H9 (cell line): ENCODE data around the gene ETV6. TPM values are rescaled to one million over a fixed set of nuclear protein-coding genes. Genes with fewer than 3 reads are reported as not detected.

ENCODE experiments used
- DNase-seq: peaks from one replicate; pipeline ENCODE4 v3.0.0-alpha.2; 2017
- H2AFZ ChIP-seq: one replicate; pipeline ENCODE4 v1.6.1; 2013; ENCODE audit warnings: mild to moderate bottlenecking, low read length, control low read depth, moderate library complexity
- H2AK5ac ChIP-seq: 2 replicates; pipeline ENCODE4 v1.6.1; 2013; ENCODE audit warnings: low read length, control low read depth, mixed read lengths; ENCODE audit not compliant: insufficient read length
- H2BK120ac ChIP-seq: one replicate; pipeline ENCODE4 v1.6.1; 2013; ENCODE audit warnings: low read depth, mild to moderate bottlenecking, low read length, control low read depth, inconsistent platforms; ENCODE audit not compliant: poor library complexity, severe bottlenecking
- H2BK12ac ChIP-seq: 2 replicates; pipeline ENCODE4 v1.6.1; 2013; ENCODE audit warnings: low read length, control low read depth, mixed read lengths, low read depth; ENCODE audit not compliant: insufficient read length
- H2BK15ac ChIP-seq: 2 replicates; pipeline ENCODE4 v1.6.1; 2013; ENCODE audit warnings: low read depth, low read length, control low read depth
- H2BK20ac ChIP-seq: one replicate; pipeline ENCODE4 v1.6.1; 2013; ENCODE audit warnings: low read depth, mild to moderate bottlenecking, low read length, control low read depth, inconsistent platforms; ENCODE audit not compliant: poor library complexity, severe bottlenecking
- H2BK5ac ChIP-seq: 2 replicates; pipeline ENCODE4 v1.6.1; 2013; ENCODE audit warnings: low read length, control low read depth, mixed read lengths; ENCODE audit not compliant: insufficient read length
- H3K14ac ChIP-seq: 2 replicates; pipeline ENCODE4 v1.6.1; 2013; ENCODE audit warnings: low read length, control low read depth; ENCODE audit not compliant: insufficient read depth
- H3K18ac ChIP-seq: 2 replicates; pipeline ENCODE4 v1.6.1; 2013; ENCODE audit warnings: low read depth, mild to moderate bottlenecking, mixed read lengths, low read length, control low read depth; ENCODE audit not compliant: insufficient read length
- H3K23ac ChIP-seq: 2 replicates; pipeline ENCODE4 v1.6.1; 2013; ENCODE audit warnings: low read length, control low read depth, mixed read lengths, low read depth; ENCODE audit not compliant: insufficient read length
- H3K23me2 ChIP-seq: 2 replicates; pipeline ENCODE4 v1.6.1; 2013; ENCODE audit warnings: low read depth, mild to moderate bottlenecking, mixed read lengths, low read length, control low read depth; ENCODE audit not compliant: insufficient read length, poor library complexity, severe bottlenecking
- H3K27ac ChIP-seq: 2 replicates; pipeline ENCODE4 v1.5.1; 2013; ENCODE audit warnings: low read length, control low read depth, mixed read lengths, low read depth; ENCODE audit not compliant: insufficient read length
- H3K27me3 ChIP-seq: 2 replicates; pipeline ENCODE4 v1.6.1; 2013; ENCODE audit warnings: low read length, control low read depth, inconsistent platforms; ENCODE audit not compliant: insufficient read depth
- H3K4ac ChIP-seq: 2 replicates; pipeline ENCODE4 v1.6.1; 2013; ENCODE audit warnings: low read depth, mild to moderate bottlenecking, control low read depth, inconsistent platforms, low read length, moderate library complexity
- H3K4me1 ChIP-seq: 2 replicates; pipeline ENCODE4 v1.6.1; 2013; ENCODE audit warnings: low read length, control low read depth, inconsistent platforms; ENCODE audit not compliant: insufficient read depth
- H3K4me2 ChIP-seq: 2 replicates; pipeline ENCODE4 v1.6.1; 2013; ENCODE audit warnings: low read length, control low read depth, mixed read lengths; ENCODE audit not compliant: insufficient read length, insufficient read depth
- H3K56ac ChIP-seq: 2 replicates; pipeline ENCODE4 v1.6.1; 2013; ENCODE audit warnings: low read depth, mild to moderate bottlenecking, mixed read lengths, low read length, control low read depth; ENCODE audit not compliant: insufficient read length
- H3K79me1 ChIP-seq: 2 replicates; pipeline ENCODE4 v1.6.1; 2013; ENCODE audit warnings: low read depth, mild to moderate bottlenecking, moderate library complexity, low read length, control low read depth, inconsistent platforms; ENCODE audit not compliant: insufficient read depth, poor library complexity, severe bottlenecking
- H3K79me2 ChIP-seq: 2 replicates; pipeline ENCODE4 v1.6.1; 2013; ENCODE audit warnings: low read length, control low read depth, inconsistent platforms; ENCODE audit not compliant: insufficient read depth
- H3K9ac ChIP-seq: 2 replicates; pipeline ENCODE4 v1.6.1; 2013; ENCODE audit warnings: low read length, control low read depth, mixed read lengths; ENCODE audit not compliant: insufficient read length; ENCODE audit errors: extremely low read depth
- H3K9me3 ChIP-seq: one replicate; pipeline ENCODE4 v1.6.1; 2013; ENCODE audit warnings: low read depth, low read length, inconsistent platforms; ENCODE audit not compliant: control insufficient read depth
- H3T11ph ChIP-seq: one replicate; pipeline ENCODE4 v1.6.1; 2013; ENCODE audit warnings: mild to moderate bottlenecking, low read length, control low read depth, inconsistent platforms
- H4K20me1 ChIP-seq: one replicate; pipeline ENCODE4 v1.6.1; 2013; ENCODE audit not compliant: control insufficient read depth, insufficient read length, insufficient read depth
- H4K5ac ChIP-seq: 2 replicates; pipeline ENCODE4 v1.6.1; 2013; ENCODE audit warnings: low read depth, mild to moderate bottlenecking, mixed read lengths, low read length, control low read depth; ENCODE audit not compliant: insufficient read length
- H4K8ac ChIP-seq: replicated peaks from 2 replicates; pipeline ENCODE4 v1.6.1; 2013; ENCODE audit warnings: low read length, control low read depth, mixed read lengths, low read depth; ENCODE audit not compliant: insufficient read length
- H4K91ac ChIP-seq: 2 replicates; pipeline ENCODE4 v1.6.1; 2013; ENCODE audit warnings: low read depth, mild to moderate bottlenecking, moderate library complexity, mixed read lengths, low read length, control low read depth; ENCODE audit not compliant: insufficient read length
- H3K27ac Mint-ChIP-seq, 3 experiments: 2 replicates in 2 of 3; 3 replicates in 1 of 3; pipeline ENCODE4 v1.8.0; 2020 to 2021; ENCODE audit warnings: mixed read lengths in 3 of 3, mild to moderate bottlenecking in 1 of 3, moderate library complexity in 1 of 3
- H3K27me3 Mint-ChIP-seq: 2 replicates; pipeline ENCODE4 v1.8.0; 2021; ENCODE audit warnings: low read depth, mild to moderate bottlenecking, moderate library complexity, mixed read lengths
- H3K36me3 Mint-ChIP-seq, 3 experiments: 2 replicates in 2 of 3; 3 replicates in 1 of 3; pipeline ENCODE4 v1.8.0; 2020 to 2021; ENCODE audit warnings: low read depth in 3 of 3, mixed read lengths in 3 of 3; ENCODE audit not compliant: insufficient read depth in 1 of 3
- H3K4me1 Mint-ChIP-seq, 2 experiments: 2 replicates each; pipeline ENCODE4 v1.8.0; 2020; ENCODE audit warnings: mixed read lengths in 2 of 2
- H3K4me3 Mint-ChIP-seq, 2 experiments: 2 replicates in 1 of 2; 3 replicates in 1 of 2; pipeline ENCODE4 v1.8.0; 2020 to 2021; ENCODE audit warnings: mild to moderate bottlenecking in 2 of 2, mixed read lengths in 2 of 2, moderate library complexity in 1 of 2
- H3K9me3 Mint-ChIP-seq, 2 experiments: 2 replicates in 1 of 2; 3 replicates in 1 of 2; pipeline ENCODE4 v1.8.0; 2020; ENCODE audit warnings: mild to moderate bottlenecking in 2 of 2, mixed read lengths in 2 of 2, moderate library complexity in 1 of 2
- CTCF ChIP-seq: fragments of 200-600 bp; sonication (generic); conservative IDR thresholded peaks from 3 replicates; pipeline ENCODE4 v1.8.0; 2021; ENCODE audit warnings: antibody characterized with exemption, mild to moderate bottlenecking
- WGBS: extraction: QIAGEN DNeasy Blood & Tissue Kit; methylation state at CpG from one replicate; pipeline ENCODE4 v1.1.7; 2013; ENCODE audit warnings: missing lambda C conversion rate, low lambda C conversion rate, mixed read lengths; ENCODE audit not compliant: insufficient read length; ENCODE audit errors: extremely low coverage; 5-methylcytosine and 5-hydroxymethylcytosine counted together
- total RNA-seq: library from RNA; stranded (reverse); gene quantifications from 2 replicates; pipeline ENCODE4 v1.2.1, GENCODE V29; 2021

The ETV6 gene
- total RNA-seq, 1 experiment from 2014 or later, result 28.7 TPM

GRCh38 chr12:11719678-11720099 is 70.2 kb downstream of the ETV6 start:
- Histone ChIP-seq H4K20me1 (no peaks in the 10 kb centered on the region), H2BK20ac (no peak overlapping the region), H3K79me1 (no peaks in the 10 kb centered on the region), H3K18ac (no peak overlapping the region), H3K4me2 (no peak overlapping the region), H3K27ac (no peak overlapping the region), H4K5ac (no peak overlapping the region), H3T11ph (no peak overlapping the region), H3K14ac (no peak overlapping the region; the same call in 1 of the 2 replicates), H2BK12ac (no peak overlapping the region), H3K23ac (no peak overlapping the region), H2BK120ac (no peak overlapping the region), H3K9me3 (no peaks in the 10 kb centered on the region), H3K4me1 (peaks cover 10% of the 10 kb centered on the region; the same call in 1 of the 2 replicates), H3K9ac (no peak overlapping the region), H2AK5ac (no peak overlapping the region), H3K4ac (no peak overlapping the region), H3K23me2 (no peaks in the 10 kb centered on the region), H4K8ac (no peak overlapping the region), H3K27me3 (no peaks in the 10 kb centered on the region), H2BK5ac (no peak overlapping the region), H2BK15ac (no peak overlapping the region), H3K79me2 (no peaks in the 10 kb centered on the region), H2AFZ (no peak overlapping the region), H4K91ac (no peak overlapping the region), H3K56ac (no peak overlapping the region)
- H3K27ac Mint-ChIP-seq, result peak overlapping the region in 2 of 3 experiments; percentile 34 to 71; a peak in 4 of 7 replicates
- H3K27me3 Mint-ChIP-seq, result no peaks in the 10 kb centered on the region
- no peaks in the 10 kb centered on the region for H3K9me3 Mint-ChIP-seq
- H3K36me3 Mint-ChIP-seq, result peaks cover 0 to 2% (median 0%) of the 10 kb centered on the region in 3 experiments; a peak in 3 of 7 replicates
- TF ChIP-seq CTCF, result no peak
- no CpG with 5 or more reads among the region's 10 CpGs for WGBS
- H3K4me1 Mint-ChIP-seq, result peaks cover 34 to 43% of the 10 kb centered on the region in 2 experiments
- H3K4me3 Mint-ChIP-seq, result no peak overlapping the region
- peak; percentile 74 for DNase-seq
